GM12878 (cell line): ENCODE measurements around the gene OR2T11.

Experiments used
- CBFB ChIP-seq: IDR thresholded peaks from 2 replicates; pipeline ENCODE4 v1.6.1; 2016; ENCODE audit warnings: antibody characterized with exemption, low read depth
- CREM ChIP-seq: IDR thresholded peaks from 2 replicates; pipeline ENCODE4 v1.6.1; 2014; ENCODE audit warnings: antibody characterized with exemption, low read depth
- CTCF ChIP-seq, 3 experiments: IDR thresholded peaks in 2 of 3; conservative IDR thresholded peaks in 1 of 3; 2 replicates each; pipeline ENCODE4 v1.5.1; 2011; ENCODE audit warnings: low read depth in 3 of 3, low read length in 3 of 3, mild to moderate bottlenecking in 3 of 3, control low read depth in 2 of 3, moderate library complexity in 2 of 3, inconsistent platforms in 1 of 3, mixed read lengths in 1 of 3; ENCODE audit not compliant: control insufficient read depth in 2 of 3, insufficient read depth in 1 of 3; ENCODE audit errors: extremely low read depth in 1 of 3
- EZH2 ChIP-seq: IDR thresholded peaks from 2 replicates; pipeline ENCODE4 v1.6.1; 2012; ENCODE audit warnings: low read depth, mild to moderate bottlenecking, control low read depth, inconsistent platforms, low read length, borderline replicate concordance; ENCODE audit not compliant: control insufficient read depth
- GABPA ChIP-seq: IDR thresholded peaks from 2 replicates; pipeline ENCODE4 v1.6.1; 2014; ENCODE audit warnings: antibody characterized with exemption, low read depth, mild to moderate bottlenecking, inconsistent platforms
- JUND ChIP-seq: IDR thresholded peaks from 2 replicates; pipeline ENCODE4 v1.6.1; 2012; ENCODE audit warnings: low read depth, mild to moderate bottlenecking, low read length, improper control_type of control experiment, moderate library complexity
- ZZZ3 ChIP-seq: IDR thresholded peaks from 2 replicates; pipeline ENCODE4 v1.6.1; 2011; ENCODE audit warnings: low read depth; ENCODE audit not compliant: control insufficient read depth, insufficient read length

- TF ChIP-seq CREM (no peak), GABPA (no peak), EZH2 (no peak), CTCF (IDR thresholded peaks at IDR 0.05 in 2 of 3, conservative IDR thresholded peaks at IDR 0.05 in 1 of 3; ENCODE audit: control insufficient read depth in 2 of 3, extremely low read depth in 1 of 3, insufficient read depth in 1 of 3, low read depth in 3 of 3, low read length in 3 of 3) (no peak), CBFB (no peak), JUND (no peak), ZZZ3 (no peak)
Measured at GRCh38 chr1:248625971-248626370, 8.9 kb downstream of the OR2T11 start.
